GM19372 (cell line): ENCODE measurements around the gene DNAJA2.
"Not testable (repeated sequence)": the region's sequence is repeated elsewhere in the genome, so short reads cannot be mapped to it uniquely, and the experiment has no call there.

Experiments
- ATAC-seq: cut with Tn5 transposase; IDR thresholded peaks from one replicate; pipeline ENCODE4 v1.9.1; 2021; ENCODE audit warnings: mild to moderate bottlenecking, low read depth, moderate library complexity; ENCODE audit not compliant: unreplicated experiment

The DNAJA2 gene

GRCh38 chr16:46973207-46973995, at the start of gene DNAJA2:
Gene DNAJA2, minus strand, starts transcription at chr16:46973674. Its CDS starts 102 bp downstream, at chr16:46973572.
- ATAC-seq = peak; percentile 82

DNA sequence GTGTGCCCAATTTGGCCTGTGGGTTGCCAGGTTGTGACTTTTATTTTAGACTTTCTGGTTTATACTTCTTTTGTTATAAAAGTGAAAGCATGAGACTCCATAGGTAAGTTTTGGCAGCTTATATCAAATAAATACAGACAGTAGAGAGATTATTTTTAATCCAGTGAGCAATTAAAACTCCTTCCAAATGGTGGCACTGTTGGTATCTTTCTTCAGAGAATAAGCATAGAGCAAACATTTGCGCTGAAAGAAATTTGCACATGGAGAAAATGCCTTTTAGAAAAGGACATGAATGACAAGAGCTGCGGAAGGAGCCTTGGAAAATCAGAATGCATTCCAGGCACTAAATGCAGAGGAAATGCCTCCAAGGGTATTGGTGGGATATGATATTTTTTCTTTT, 46.1 kb upstream of the DNAJA2 start:
- ATAC-seq = no peak

- peak; percentile 99 for ATAC-seq
Measured at GRCh38 chr16:47018223-47018891, 44.9 kb upstream of the DNAJA2 start.

DNA sequence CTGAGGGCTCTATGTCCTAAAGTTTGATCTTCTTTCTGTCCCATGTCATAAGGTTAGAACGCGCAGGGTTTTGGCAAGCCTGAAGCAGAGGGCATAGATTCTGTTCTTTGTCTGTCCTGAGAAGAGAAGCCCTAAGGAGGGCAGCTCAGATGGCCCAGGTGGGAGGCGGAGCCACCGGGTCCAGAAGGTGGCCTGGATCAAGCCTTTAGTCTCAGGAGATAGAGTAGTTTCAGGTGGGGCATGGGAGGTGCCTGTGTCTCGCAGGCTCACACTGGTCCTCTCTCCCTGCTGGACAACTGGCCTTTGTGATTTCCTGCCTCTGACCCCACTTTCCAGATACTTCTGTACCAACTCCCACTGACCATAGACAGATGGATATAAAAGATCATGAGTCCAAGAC, 44.2 kb upstream of the DNAJA2 start:
- ATAC-seq = no peak

DNA sequence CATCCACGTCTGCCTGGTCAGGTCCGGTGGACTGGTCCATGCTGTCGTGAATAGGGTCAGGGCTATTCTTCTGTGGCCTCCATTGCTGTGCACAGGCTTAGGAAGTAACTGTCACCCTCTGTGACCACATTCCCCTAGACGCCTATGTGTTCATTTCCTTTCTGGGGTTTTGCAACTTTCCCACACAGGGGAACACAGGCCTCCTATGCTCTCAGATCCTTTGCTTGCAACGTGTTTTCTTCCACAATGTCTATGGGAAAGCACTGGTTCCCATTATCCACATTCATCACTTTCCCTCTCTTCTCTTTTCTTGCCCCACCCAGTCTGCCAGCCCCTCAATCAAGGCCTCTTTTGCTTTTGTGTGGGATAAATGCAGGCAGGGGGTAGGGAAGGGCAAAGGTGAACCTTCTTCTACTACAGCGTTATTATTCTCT, 43.2 kb upstream of the DNAJA2 start:
- no peak for ATAC-seq

DNA sequence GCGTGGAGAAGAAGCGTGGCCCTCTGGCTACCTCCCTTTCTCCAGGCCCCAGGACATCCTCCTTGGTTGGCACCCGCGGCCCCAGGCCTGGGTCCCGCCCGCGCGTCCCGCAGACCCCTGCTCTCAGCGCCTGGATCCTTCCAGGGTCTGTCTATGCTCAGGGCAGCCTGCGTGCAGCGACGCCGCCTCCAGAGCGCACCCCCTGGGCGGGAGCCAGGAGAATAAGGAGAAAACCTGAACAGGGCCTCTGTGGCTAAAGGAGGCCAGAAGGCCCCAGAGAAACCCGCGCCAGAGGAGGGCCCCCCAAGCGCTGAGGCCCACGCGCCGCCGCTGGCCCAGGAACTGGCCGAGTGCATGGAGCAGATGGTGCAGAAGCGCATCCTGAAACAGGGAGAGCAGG, 40.4 kb upstream of the DNAJA2 start:
- no peak for ATAC-seq

GRCh38 chr16:47013172-47013571, 39.7 kb upstream of the DNAJA2 start:
- no peak for ATAC-seq

- ATAC-seq = not testable (repeated sequence)
Measured at GRCh38 chr16:47010812-47011211, 37.3 kb upstream of the DNAJA2 start.

DNA sequence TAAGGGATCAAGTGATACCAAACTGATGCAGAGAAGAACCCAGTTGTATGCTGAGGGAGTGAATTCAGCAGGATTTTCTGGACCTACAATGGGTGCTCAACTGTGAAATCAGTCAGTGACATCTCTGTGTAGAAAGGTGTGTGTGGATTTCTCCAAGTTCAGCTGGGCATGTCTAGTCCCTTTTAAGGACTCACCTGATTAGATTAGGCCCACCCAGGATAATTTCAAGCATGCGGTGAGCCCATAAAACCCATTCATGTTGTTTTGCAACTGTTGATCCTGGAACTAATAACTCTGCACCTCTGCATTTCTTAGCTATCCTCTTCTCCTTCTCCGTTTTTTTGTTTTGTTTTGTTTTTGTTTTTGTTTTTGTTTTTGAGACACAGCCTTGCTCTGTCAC, 35.1 kb upstream of the DNAJA2 start:
- ATAC-seq = no peak

DNA sequence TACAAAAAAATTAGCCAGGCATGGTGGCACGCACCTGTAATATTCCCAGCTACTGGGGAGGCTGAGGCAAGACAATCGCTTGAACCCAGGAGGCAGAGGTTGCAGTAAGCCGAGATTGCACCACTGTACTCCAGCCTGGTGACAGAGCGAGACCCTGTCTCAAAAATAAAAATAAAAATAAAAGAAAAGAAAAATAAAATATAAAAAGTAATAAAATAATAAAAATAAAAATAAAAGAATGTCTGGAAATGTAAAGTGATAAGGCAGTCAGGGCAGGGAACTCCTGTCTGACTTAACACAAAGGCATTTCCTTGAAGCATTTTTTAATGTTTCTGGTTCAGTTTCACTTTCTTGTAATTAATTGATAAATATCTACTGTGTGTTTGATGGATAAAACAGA, 34.7 kb upstream of the DNAJA2 start:
- ATAC-seq = no peak

- no peak for ATAC-seq
Measured at GRCh38 chr16:47004652-47005051, 31.2 kb upstream of the DNAJA2 start.

DNA sequence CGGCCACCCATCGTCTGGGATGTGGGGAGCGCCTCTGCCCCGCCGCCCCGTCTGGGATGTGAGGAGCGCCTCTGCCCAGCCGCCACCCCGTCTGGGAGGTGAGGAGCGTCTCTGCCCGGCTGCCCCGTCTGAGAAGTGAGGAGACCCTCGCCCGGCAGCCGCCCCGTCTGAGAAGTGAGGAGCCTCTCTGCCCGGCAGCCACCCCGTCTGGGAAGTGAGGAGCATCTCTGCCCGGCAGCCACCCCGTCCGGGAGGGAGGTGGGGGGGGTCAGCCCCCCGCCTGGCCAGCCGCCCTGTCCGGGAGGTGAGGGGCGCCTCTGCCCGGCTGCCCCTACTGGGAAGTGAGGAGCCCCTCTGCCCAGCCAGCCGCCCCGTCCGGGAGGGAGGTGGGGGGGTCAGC, 26.6 kb upstream of the DNAJA2 start:
- ATAC-seq = not testable (repeated sequence)

DNA sequence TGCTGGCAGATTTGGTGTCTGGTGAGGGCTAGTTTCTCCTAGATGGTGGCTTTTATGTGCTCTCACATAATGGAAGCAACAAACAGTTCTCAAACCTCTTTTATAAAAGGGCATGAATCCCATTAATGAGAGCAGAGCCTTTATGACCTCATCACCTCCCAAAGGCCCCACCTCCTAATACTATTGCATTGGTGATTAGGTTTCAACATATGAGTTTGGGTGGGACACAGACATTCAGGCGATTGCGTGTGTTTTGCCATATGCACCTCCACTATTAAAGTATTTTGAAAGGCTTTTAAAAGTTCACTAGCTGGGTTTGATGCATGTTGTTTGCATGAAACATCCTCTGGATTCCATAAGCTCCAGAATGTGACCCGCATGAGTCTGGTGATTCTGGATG, 24.4 kb upstream of the DNAJA2 start:
- ATAC-seq = no peak

- ATAC-seq = no peak
Measured at GRCh38 chr16:46996952-46997458, 23.5 kb upstream of the DNAJA2 start.

DNA sequence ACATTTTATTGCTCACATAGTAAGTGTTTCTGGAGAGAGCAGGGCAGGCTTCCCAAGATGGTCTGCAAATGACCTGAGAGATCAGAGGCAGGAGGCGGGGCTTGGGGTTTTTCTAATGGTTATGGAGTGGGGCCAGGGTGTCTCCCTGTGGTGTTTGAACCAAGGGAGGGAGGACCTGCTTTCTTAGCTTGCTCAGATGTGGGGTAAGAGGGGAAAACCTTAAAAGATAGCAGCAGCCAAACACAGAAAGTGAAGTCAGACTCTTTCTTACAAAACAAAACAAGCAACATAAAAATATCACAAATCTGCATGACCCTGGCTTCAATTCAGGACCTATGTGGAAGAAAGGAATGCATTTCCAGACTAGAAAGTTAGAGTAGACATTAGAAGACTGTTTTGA, 22.9 kb upstream of the DNAJA2 start:
- ATAC-seq = peak; percentile 56

DNA sequence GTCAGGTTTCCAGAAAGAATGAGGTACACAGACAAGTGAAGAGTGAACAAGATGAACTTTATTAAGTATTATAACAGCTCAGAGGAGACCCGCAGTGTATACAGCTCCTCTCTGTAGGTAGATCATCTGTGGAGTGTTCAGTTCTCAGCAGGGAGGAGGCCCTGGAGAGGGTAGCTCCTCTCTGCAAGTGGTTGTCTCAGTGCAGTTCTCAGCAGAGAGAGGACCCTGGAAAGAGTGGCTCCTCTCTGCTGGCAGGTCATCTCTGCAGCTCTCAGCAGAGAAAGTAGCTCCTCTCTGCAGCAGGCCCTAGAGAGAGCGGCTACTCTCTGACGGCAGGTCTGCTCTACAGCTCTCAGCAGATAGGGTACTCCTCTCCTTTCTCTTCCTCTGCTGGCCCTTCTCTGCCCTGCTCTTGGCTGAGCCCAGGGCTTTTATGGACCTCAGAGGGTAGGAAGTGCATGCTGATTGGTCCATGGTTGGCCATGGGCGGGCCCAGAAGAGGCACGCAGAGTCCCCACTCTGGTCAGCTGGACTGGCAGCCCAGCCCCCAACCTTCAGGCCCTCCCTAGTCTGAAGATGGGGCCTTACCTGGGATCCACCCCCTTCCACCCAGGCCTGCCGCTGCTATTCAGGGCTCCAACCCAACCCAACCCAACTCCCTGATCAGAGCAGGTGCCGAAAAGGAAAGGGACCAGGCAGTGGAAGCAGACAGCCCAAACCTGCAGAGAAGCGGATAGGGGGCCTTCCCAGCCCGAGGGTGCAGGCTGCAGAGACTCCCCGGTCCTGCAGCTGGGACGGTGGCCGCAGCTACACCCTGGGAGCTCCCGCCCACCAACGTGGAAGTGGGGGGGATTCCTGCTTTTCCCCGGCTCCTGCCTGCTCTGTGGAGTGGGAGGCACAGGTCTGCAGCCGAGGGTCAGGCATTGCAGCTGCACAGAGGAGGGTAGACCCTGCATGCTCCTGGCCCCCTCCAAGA, 18.5 kb upstream of the DNAJA2 start:
- ATAC-seq = no peak

- ATAC-seq = no peak
Measured at GRCh38 chr16:46986896-46987295, 13.4 kb upstream of the DNAJA2 start.

DNA sequence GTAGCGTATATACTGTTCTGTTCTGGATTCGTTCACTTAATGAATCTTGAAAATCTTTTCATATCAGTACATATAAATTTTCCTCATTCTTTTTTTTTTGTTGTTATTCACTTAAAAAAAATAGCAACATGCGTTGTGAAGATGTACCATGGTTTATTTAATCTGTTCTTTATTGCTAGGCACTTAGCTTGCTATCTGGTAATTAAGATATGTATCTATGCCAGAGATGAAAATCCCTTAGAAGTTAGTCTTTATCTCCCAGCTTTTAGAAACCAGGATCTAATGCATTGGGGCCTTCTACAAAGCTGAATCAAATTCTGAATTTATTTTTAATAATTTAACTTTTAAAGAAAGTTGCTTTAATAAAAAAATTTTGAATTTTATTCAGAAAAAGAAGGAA, 13.0 kb upstream of the DNAJA2 start:
- ATAC-seq = no peak

DNA sequence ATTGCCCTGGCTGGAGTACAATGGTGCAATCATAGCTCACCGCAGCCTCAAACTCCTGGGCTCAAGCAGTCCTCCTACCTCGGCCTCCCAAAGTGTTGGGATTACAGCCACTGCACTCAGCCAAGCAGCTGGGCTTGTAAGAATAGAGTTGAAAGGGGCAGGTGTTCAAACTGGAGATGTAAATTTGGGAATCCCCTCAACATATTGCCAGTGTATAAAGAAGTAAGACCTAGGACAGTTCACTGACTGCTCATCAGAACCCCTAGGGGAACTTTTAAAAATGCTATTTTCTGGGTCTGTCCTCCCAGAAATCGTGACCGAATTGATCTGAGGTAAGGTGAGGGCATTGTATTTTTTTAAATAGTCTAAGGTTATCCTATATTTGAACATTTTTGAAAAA, 8.9 kb upstream of the DNAJA2 start:
- ATAC-seq = no peak

- ATAC-seq = no peak
Measured at GRCh38 chr16:46980926-46981325, 7.5 kb upstream of the DNAJA2 start.

DNA sequence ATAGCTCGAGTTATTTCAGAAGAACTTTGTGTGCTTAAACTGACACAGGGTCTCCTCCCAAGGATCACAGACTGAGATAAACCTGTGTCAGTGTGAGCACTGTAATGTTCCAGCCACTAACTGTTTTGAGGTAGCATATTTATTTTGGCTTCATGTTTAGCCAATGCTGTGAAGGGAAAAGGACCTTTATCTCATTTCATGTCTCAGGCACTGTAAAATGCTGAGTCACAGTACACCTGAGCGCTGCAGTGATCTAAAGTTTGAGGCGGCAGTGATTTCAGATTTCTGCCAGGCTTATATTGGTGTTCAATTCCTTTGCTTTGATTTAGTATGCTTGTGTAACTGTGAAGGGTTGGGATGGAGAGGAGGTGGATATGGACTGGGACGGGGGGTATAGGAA, 3.1 kb upstream of the DNAJA2 start:
- no peak for ATAC-seq
